ENCODE results near the gene SGSM1. TPM values are rescaled to one million over a fixed set of nuclear protein-coding genes. Genes with fewer than 3 reads are reported as not detected.
A peak's percentile ranks its signal among the peaks of the same experiment; 100 is the strongest.

The SGSM1 gene
- total RNA-seq, 3 donors from 2014 or later, result 0.16 to 2.9 (median 1.9) TPM

- peak; percentile 90 to 98 (median 97) for TF ChIP-seq CTCF (IDR thresholded peaks at IDR 0.05)
- peak in 1 of 3 donors; percentile 6 for TF ChIP-seq POLR2AphosphoS5 (IDR thresholded peaks at IDR 0.05)
- TF ChIP-seq POLR2A (IDR thresholded peaks at IDR 0.05), result no peak
- intact Hi-C loops (cut with DNase I; ENCODE audit: low total_unique reads), result no loop called here
- peak; percentile 80 to 81 for DNase-seq (ENCODE audit: low spot score in 2 of 2)
Measured at GRCh38 chr22:24951942-24952836, 146.2 kb downstream of the SGSM1 start, which contains the start of gene KIAA1671. Gene KIAA1671 (plus strand): TSS chr22:24952716. CDS start chr22:25028000, 75,284 bp downstream.

DNA sequence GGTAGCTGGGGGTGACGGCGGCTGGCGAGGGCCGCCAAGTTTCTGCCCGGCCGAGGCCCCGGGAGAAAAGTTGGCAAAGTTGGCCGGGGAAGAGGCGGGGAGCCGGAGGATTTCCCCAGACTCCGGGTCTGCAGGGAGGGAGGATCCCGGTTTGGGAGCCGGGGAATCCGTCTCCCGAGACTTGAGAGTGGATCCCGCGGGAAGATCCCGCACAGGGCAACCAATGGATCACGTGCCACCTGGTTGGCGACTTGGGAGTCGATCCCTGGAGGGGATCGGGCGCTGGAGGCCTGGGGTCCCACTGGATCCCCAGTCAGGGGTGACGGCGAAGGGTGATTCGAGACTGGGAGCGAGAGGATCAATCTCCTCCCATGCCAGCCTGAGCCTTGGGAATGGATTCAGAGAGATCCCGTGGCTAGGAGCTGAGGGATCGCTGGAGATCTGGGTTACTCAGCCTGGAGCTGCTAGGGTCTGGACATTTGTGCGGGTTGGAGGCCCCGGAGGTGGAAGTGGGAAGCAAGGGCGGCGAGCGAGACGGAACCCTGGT is 146.9 kb downstream of the SGSM1 start:
- TF ChIP-seq POLR2AphosphoS5 (IDR thresholded peaks at IDR 0.05) (peak in 2 of 3 donors; percentile 14 to 77), CTCF (IDR thresholded peaks at IDR 0.05) (no peak), POLR2A (IDR thresholded peaks at IDR 0.05) (no peak)
- peak overlapping the region; percentile 67 to 84 (median 72) for H3K4me3 ChIP-seq
- intact Hi-C loops (cut with DNase I; ENCODE audit: low total_unique reads), result no loop called here
- peak; percentile 69 for DNase-seq (ENCODE audit: low spot score in 2 of 2)
- H3K36me3 ChIP-seq, result no peaks in the 10 kb centered on the region
- peaks cover 0 to 3% of the 10 kb centered on the region in 2 donors for H3K4me1 ChIP-seq
- no peaks in the 10 kb centered on the region for H3K9me3 ChIP-seq
- H3K27ac ChIP-seq, result peak overlapping the region; percentile 89 to 94
- H3K27me3 ChIP-seq, result peaks cover 0 to 2% of the 10 kb centered on the region in 2 donors

More at GRCh38 chr22:24951942-24952836, 146.2 kb downstream of the SGSM1 start, which contains the start of gene KIAA1671:
- Histone ChIP-seq H3K4me1 (peaks cover 0 to 3% of the 10 kb centered on the region in 2 donors), H3K9me3 (no peaks in the 10 kb centered on the region), H3K27me3 (peaks cover 0 to 2% of the 10 kb centered on the region in 2 donors), H3K27ac (peak within 1 kb of the TSS; percentile 89 to 94), H3K36me3 (no peaks in the 10 kb centered on the region), H3K4me3 (peak within 1 kb of the TSS; percentile 67 to 84 (median 72))

GRCh38 chr22:24953384-24954113 is 147.5 kb downstream of the SGSM1 start:
- H3K4me1 ChIP-seq, result peaks cover 0 to 3% of the 10 kb centered on the region in 2 donors
- intact Hi-C loops (cut with DNase I; ENCODE audit: low total_unique reads), result no loop called here
- no peak for DNase-seq (ENCODE audit: low spot score in 2 of 2)
- H3K36me3 ChIP-seq, result no peaks in the 10 kb centered on the region
- peak overlapping the region; percentile 89 to 94 for H3K27ac ChIP-seq
- peaks cover 0 to 1% of the 10 kb centered on the region in 2 donors for H3K27me3 ChIP-seq
- peak overlapping the region; percentile 67 to 84 (median 72) for H3K4me3 ChIP-seq
- TF ChIP-seq POLR2AphosphoS5 (IDR thresholded peaks at IDR 0.05) (peak in 1 of 3 donors; percentile 14), POLR2A (IDR thresholded peaks at IDR 0.05) (no peak)
- no peaks in the 10 kb centered on the region for H3K9me3 ChIP-seq

DNA sequence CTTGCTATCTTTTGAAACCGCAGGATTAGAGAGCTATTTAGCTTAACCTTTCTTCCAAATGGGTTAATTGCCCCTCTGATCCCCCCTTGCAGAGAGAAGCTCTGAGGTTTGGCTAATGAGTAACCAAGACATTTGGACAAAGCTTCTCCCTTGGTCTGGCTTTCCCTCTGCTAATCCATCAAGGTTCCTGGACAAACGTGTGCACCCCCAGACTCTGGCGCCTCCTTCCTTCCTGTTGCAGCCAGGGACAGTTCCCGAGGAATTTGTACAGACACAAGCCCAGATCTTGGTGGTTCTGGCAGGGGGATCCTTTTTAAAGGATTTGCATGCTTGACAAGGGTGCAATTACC is 148.1 kb downstream of the SGSM1 start:
- intact Hi-C loops (cut with DNase I; ENCODE audit: low total_unique reads), result no loop called here
- peak overlapping the region; percentile 67 to 84 (median 72) for H3K4me3 ChIP-seq

More for the DNA sequence above, 148.1 kb downstream of the SGSM1 start:
- H3K4me1 ChIP-seq, result peaks cover 0 to 3% of the 10 kb centered on the region in 2 donors
- H3K36me3 ChIP-seq, result no peaks in the 10 kb centered on the region
- H3K27ac ChIP-seq, result peak overlapping the region; percentile 89 to 94
- DNase-seq (ENCODE audit: low spot score in 2 of 2), result no peak
- H3K9me3 ChIP-seq, result no peaks in the 10 kb centered on the region
- H3K27me3 ChIP-seq, result no peaks in the 10 kb centered on the region
- no peak for TF ChIP-seq CTCF (IDR thresholded peaks at IDR 0.05)
- TF ChIP-seq POLR2AphosphoS5 (IDR thresholded peaks at IDR 0.05), result no peak
- TF ChIP-seq POLR2A (IDR thresholded peaks at IDR 0.05), result no peak

All from breast epithelium (tissue), 4 donors.